Caki2 (cell line): ENCODE data around the gene CCT8. TPM values are rescaled to one million over a fixed set of nuclear protein-coding genes. Genes with fewer than 3 reads are reported as not detected.
"Not testable (repeated sequence)": the region's sequence is repeated elsewhere in the genome, so short reads cannot be mapped to it uniquely, and the experiment has no call there.

Experiments used
- DNase-seq: peaks from one replicate; pipeline ENCODE4 v3.0.0-alpha.2; 2015; ENCODE audit warnings: low read depth
- in situ Hi-C: cut with HindIII; loops from 2 replicates; pipeline ENCODE4 v1.10.0; 2016; ENCODE audit warnings: low sequenced_read_pairs, low pct_unique_long_range_greater_than_20kb, mixed read lengths
- total RNA-seq: library from RNA; depleted of rRNA; stranded (reverse); fragments of >200 nt; shearing (Covaris generic); gene quantifications from 2 replicates; pipeline ENCODE4 v1.2.3, GENCODE V29; 2014; ENCODE audit warnings: low replicate concordance

The CCT8 gene
- total RNA-seq, 1 experiment from 2014 or later = 213 TPM

DNA sequence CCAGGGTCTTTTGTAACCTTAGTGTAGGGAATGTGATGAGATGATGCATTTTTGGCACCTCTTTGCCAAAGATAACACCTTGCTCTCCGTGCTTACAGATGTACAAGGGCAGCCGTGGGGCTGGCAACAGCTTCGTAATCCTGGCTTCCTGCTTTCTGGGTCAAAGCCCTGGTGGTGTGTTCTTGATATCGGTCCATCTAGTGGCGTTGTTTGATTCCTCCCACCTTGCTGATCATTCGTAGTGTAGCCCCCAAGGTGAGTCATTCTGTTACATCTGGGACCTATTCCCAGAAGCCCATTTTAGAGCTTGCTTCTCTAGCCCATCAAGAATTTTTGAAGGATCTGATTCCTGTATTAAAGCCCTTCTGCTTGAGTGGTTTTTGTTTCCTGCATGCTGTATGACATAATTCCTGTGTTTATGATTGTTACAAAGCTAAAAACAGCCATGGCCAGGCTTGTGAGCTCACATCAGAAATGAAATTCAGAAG is 7.0 kb upstream of the CCT8 start:
- in situ Hi-C loops = no loop called here
- peak; percentile 77 for DNase-seq

GRCh38 chr21:29078869-29079767 is 5.7 kb upstream of the CCT8 start:
- in situ Hi-C loops = no loop called here
- DNase-seq = peak; percentile 14

GRCh38 chr21:29077651-29078090 is 4.2 kb upstream of the CCT8 start:
- in situ Hi-C loops = no loop called here
- no peak for DNase-seq

GRCh38 chr21:29076731-29077640 is 3.5 kb upstream of the CCT8 start:
- in situ Hi-C loops, DNase-seq: not testable (repeated sequence)

- in situ Hi-C loops = no loop called here
- peak; percentile 64 for DNase-seq
These were observed 2.4 kb upstream of the CCT8 start for GRCh38 chr21:29075706-29076466.

DNA sequence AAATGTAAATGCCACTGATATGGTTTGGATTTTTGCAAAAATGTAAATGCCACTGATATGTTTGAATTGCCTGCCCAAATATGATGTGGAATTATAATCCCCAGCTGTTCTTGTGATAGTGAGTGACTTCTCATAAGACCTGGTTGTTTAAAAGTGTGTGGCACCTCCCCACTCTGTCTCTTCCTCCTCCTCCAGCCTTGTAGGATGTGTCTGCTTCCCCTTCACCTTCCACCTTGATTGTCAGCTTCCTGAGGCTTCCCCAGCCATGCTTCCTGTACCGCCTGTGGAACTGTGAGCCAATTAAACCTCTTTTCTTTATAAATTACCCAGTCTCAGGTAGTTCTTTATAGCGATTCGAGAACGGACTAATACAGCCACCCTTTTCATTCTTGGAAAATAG is 1.3 kb upstream of the CCT8 start:
- in situ Hi-C loops = no loop called here
- DNase-seq = no peak

DNA sequence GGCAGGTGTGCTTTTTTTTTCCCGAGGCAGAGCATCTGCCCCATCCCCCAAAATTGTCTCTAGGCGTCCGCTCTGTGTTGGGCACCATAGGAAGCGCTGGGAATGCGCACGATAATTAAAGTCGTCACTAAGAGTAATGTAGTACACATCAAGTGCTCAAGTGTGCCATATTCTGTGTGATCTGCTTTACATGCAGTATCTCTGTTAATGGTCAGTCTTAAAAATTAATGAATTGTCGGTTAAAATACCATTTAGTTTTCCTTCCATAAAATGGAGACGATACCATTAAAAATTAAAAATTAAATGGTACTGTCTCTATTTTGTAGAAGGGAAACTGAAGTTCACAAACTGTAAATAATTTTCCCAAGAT is 544 bp upstream of the CCT8 start:
- no peak for DNase-seq
- in situ Hi-C loops = no loop called here

- in situ Hi-C loops = no loop called here
- no peak for DNase-seq
These were observed 601 bp downstream of the CCT8 start for GRCh38 chr21:29072873-29073221.

DNA sequence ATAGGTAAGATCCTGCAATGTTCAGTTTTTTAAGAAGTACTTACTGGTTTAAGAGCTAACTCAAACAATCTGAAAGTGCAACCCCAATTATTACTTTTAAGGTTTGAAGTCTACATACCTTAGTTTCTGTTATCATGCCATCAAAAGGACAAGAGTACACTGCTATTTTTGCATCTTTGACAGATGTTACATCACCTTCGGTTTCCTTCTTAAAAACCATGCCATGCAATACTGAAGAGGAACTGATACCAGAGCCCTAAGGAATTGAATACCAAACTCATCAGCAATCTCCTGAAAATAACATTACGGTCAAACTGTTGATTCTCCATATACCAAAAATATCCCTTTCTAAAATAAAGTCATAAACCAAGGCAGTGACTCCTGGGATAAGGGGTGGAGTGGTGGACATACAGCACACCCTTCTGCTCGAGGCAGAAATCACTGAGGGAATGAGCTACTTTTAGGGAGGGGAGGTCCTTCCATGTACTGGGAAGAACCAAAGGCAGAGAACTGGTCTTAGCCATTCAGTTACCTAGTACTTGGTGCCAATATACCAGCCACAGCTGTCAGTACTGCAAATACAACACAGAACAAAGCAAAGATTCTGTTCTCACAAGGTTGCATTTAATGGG is 8.5 kb downstream of the CCT8 start:
- in situ Hi-C loops = no loop called here
- no peak for DNase-seq

GRCh38 chr21:29056538-29057050 is 16.9 kb downstream of the CCT8 start:
- DNase-seq = no peak
- in situ Hi-C loops = no loop called here

GRCh38 chr21:29056005-29056404 is 17.4 kb downstream of the CCT8 start:
- in situ Hi-C loops = no loop called here
- DNase-seq = no peak

DNA sequence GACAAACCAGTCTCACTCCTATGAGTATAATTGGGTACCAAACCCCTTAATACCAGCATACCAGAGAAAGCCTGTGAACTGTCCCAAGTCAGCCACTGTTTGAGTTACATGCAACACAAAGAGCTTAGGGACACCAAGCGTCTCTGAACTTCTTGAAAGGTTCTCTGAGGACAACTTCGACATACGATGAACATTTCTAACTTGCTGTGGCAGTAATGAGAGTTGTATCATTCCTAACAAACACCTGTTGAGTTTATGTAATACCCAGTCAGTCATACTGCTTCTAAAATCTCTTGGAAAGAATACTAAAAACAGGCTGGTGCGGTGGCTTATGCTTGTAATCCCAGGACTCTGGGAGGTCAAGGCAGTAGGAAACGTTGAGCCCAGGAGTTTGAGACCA is 18.4 kb downstream of the CCT8 start:
- DNase-seq = no peak
- in situ Hi-C loops = no loop called here

DNA sequence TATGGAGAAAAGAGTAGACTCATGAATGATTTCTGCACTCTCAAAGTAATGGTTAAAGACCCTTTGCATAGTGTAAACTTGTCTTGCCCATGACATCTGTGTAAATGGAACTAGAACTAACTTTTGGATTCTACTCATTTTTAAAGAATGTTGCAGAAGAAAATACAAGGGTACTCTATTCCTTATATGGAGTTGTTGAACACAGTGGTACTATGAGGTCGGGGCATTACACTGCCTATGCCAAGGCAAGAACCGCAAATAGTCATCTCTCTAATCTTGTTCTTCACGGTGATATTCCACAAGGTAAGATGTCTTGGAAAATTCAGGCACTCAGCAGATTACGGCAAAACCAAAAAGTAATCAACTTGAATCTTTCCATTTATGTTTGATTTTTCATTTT is 19.8 kb downstream of the CCT8 start:
- in situ Hi-C loops = no loop called here
- no peak for DNase-seq

GRCh38 chr21:29053011-29053553 is 20.4 kb downstream of the CCT8 start:
- no peak for DNase-seq
- in situ Hi-C loops = no loop called here

GRCh38 chr21:29052224-29052623 is 21.2 kb downstream of the CCT8 start:
- in situ Hi-C loops = no loop called here
- no peak for DNase-seq

DNA sequence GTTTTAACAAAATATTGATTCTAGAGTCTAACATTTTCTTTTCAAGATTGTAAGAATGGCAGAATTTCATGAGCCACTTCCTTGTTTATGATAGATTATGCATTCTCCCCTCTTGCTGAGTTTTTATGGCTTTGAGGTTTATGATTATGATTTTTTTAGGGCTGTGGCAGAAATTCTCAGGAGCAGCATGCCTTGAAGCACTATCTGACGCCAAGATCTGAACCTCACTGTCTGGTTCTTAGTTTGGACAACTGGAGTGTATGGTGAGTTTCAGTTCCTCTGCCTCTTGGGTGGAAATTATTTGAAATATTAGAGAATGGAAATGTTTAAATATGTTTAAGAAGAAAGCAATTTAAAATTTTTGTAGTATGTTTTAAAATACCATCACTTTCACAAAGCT is 38.8 kb downstream of the CCT8 start:
- in situ Hi-C loops = no loop called here
- DNase-seq = no peak

GRCh38 chr21:29033871-29034270 is 39.6 kb downstream of the CCT8 start:
- in situ Hi-C loops = no loop called here
- no peak for DNase-seq

DNA sequence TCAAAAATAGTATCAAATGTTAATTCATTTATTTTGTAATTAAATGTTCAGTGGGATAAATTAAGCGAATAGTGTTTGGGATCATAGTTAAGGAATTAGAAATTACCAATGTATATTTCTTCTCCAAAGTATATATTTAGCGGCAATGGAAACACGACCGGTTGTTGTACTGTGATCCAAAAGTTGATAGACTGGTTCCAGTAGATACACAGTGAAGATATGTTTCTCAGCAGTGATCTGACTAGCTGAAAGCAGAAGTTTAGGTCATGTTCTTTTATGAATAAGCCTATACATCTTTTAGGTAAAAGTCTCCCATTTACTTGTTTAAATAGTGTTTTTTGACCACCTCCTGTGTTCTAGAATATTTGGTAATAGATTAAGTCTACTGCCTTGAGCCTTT is 40.1 kb downstream of the CCT8 start:
- in situ Hi-C loops = no loop called here
- DNase-seq = no peak
